ENCODE measurements around the gene PXK. TPM values are rescaled to one million over a fixed set of nuclear protein-coding genes. Genes with fewer than 3 reads are reported as not detected.

The PXK gene
- total RNA-seq, 1 donor from 2014 or later, result 18.8 TPM

DNA sequence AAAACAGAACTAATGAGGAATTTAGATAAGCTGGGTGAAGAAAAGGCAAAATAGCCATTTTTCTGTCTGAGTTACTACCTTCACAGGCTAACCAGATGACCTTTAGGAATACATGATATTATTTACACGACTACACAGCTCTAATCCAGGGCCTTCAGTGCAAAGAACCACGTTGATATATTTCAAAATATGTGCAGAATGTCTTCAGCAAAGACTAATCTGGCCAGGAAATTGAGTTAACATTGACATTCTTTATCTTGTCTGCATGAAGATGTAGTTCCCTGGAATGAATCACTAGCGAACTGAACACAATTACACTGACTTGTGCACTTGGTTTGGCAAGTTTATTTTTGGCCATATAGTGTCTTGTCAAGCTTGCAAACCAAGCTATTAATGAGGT lies 59.5 kb downstream of the PXK start:
- TF ChIP-seq, protein P1, sequence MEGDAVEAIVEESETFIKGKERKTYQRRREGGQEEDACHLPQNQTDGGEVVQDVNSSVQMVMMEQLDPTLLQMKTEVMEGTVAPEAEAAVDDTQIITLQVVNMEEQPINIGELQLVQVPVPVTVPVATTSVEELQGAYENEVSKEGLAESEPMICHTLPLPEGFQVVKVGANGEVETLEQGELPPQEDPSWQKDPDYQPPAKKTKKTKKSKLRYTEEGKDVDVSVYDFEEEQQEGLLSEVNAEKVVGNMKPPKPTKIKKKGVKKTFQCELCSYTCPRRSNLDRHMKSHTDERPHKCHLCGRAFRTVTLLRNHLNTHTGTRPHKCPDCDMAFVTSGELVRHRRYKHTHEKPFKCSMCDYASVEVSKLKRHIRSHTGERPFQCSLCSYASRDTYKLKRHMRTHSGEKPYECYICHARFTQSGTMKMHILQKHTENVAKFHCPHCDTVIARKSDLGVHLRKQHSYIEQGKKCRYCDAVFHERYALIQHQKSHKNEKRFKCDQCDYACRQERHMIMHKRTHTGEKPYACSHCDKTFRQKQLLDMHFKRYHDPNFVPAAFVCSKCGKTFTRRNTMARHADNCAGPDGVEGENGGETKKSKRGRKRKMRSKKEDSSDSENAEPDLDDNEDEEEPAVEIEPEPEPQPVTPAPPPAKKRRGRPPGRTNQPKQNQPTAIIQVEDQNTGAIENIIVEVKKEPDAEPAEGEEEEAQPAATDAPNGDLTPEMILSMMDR (IDR thresholded peaks at IDR 0.05; ENCODE audit: unreplicated experiment), result no peak
- H3K4me1 Mint-ChIP-seq (ENCODE audit: unreplicated experiment), result peaks cover 33% of the 10 kb centered on the region
- H3K27ac Mint-ChIP-seq (ENCODE audit: unreplicated experiment), result no peak overlapping the region
- H3K4me3 Mint-ChIP-seq (ENCODE audit: unreplicated experiment), result no peak overlapping the region
- peaks cover 5% of the 10 kb centered on the region for H3K36me3 Mint-ChIP-seq (ENCODE audit: low read depth, unreplicated experiment)
- DNase-seq (ENCODE audit: low spot score), result no peak
- no peaks in the 10 kb centered on the region for H3K9me3 Mint-ChIP-seq (ENCODE audit: unreplicated experiment)
- H3K27me3 Mint-ChIP-seq (ENCODE audit: unreplicated experiment), result peaks cover 3% of the 10 kb centered on the region

DNA sequence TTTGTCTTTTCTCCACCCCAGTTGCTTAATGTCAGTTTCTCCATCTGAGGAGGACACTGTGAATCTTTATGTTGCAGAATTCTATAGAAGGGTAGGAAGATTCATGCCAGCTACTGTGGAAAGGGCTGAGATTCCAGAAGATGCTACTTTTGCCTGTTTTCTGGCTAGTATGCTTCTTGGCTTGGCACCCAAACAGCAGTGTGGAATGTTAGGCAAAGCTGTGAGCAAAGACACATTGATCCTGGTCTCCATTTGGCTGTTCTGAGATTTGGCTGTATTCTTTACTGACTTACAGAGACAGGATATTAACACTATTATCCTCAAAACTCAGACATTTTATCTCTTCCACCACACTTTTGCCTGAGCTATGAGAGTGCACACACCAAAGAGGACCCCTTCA lies 61.6 kb downstream of the PXK start:
- TF ChIP-seq, protein P1 (IDR thresholded peaks at IDR 0.05; ENCODE audit: unreplicated experiment), result no peak
- H3K4me1 Mint-ChIP-seq (ENCODE audit: unreplicated experiment), result peaks cover 13% of the 10 kb centered on the region
- no peak for DNase-seq (ENCODE audit: low spot score)
- no peaks in the 10 kb centered on the region for H3K9me3 Mint-ChIP-seq (ENCODE audit: unreplicated experiment)
- H3K27ac Mint-ChIP-seq (ENCODE audit: unreplicated experiment), result no peak overlapping the region
- peaks cover 18% of the 10 kb centered on the region for H3K36me3 Mint-ChIP-seq (ENCODE audit: low read depth, unreplicated experiment)
- H3K27me3 Mint-ChIP-seq (ENCODE audit: unreplicated experiment), result no peaks in the 10 kb centered on the region
- H3K4me3 Mint-ChIP-seq (ENCODE audit: unreplicated experiment), result no peak overlapping the region

- Mint-ChIP-seq H3K4me3 (ENCODE audit: unreplicated experiment) (no peak overlapping the region), H3K27me3 (ENCODE audit: unreplicated experiment) (no peaks in the 10 kb centered on the region), H3K27ac (ENCODE audit: unreplicated experiment) (no peak overlapping the region), H3K36me3 (ENCODE audit: low read depth, unreplicated experiment) (peaks cover 21% of the 10 kb centered on the region), H3K9me3 (ENCODE audit: unreplicated experiment) (no peaks in the 10 kb centered on the region), H3K4me1 (ENCODE audit: unreplicated experiment) (peaks cover 9% of the 10 kb centered on the region)
- TF ChIP-seq, protein P1 (IDR thresholded peaks at IDR 0.05; ENCODE audit: unreplicated experiment), result no peak
- no peak for DNase-seq (ENCODE audit: low spot score)
These were observed 66.1 kb downstream of the PXK start for GRCh38 chr3:58398669-58399333.

GRCh38 chr3:58403513-58404109 lies 70.9 kb downstream of the PXK start:
- Mint-ChIP-seq H3K4me3 (ENCODE audit: unreplicated experiment) (no peak overlapping the region), H3K4me1 (ENCODE audit: unreplicated experiment) (no peaks in the 10 kb centered on the region), H3K9me3 (ENCODE audit: unreplicated experiment) (no peaks in the 10 kb centered on the region), H3K27me3 (ENCODE audit: unreplicated experiment) (no peaks in the 10 kb centered on the region), H3K27ac (ENCODE audit: unreplicated experiment) (no peak overlapping the region), H3K36me3 (ENCODE audit: low read depth, unreplicated experiment) (peaks cover 14% of the 10 kb centered on the region)
- TF ChIP-seq, protein P1 (IDR thresholded peaks at IDR 0.05; ENCODE audit: unreplicated experiment), result no peak
- no peak for DNase-seq (ENCODE audit: low spot score)

DNA sequence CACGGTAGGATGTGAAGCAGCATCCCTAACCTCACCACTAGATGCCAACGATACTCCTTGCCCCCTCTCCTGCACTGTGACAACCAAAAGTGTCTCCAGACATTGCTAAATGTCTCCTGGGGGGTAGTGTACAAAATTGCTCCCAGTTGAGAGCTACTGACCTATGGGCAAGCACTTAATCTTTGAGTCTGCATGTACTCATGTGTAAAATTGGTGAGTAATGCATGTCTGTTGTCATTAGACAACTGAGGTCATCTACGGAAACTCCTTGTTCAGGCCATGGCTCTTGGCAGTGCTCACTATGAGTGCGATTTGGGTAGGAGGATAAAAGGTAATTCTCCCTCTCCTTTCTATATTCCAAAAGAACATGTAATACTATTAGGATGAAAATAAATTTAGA lies 71.7 kb downstream of the PXK start:
- no peak overlapping the region for H3K4me3 Mint-ChIP-seq (ENCODE audit: unreplicated experiment)
- peaks cover 2% of the 10 kb centered on the region for H3K4me1 Mint-ChIP-seq (ENCODE audit: unreplicated experiment)
- TF ChIP-seq, protein P1 (IDR thresholded peaks at IDR 0.05; ENCODE audit: unreplicated experiment), result no peak
- H3K27ac Mint-ChIP-seq (ENCODE audit: unreplicated experiment), result no peak overlapping the region
- H3K27me3 Mint-ChIP-seq (ENCODE audit: unreplicated experiment), result no peaks in the 10 kb centered on the region
- peaks cover 12% of the 10 kb centered on the region for H3K36me3 Mint-ChIP-seq (ENCODE audit: low read depth, unreplicated experiment)
- H3K9me3 Mint-ChIP-seq (ENCODE audit: unreplicated experiment), result no peaks in the 10 kb centered on the region
- no peak for DNase-seq (ENCODE audit: low spot score)

All from endothelial cell (in vitro differentiated cells).